RWPE2 (cell line): Measurements from ENCODE around the gene SREBF2.

ENCODE experiments used
- ATAC-seq: fragments of 200-7000 bp; cut with Tn5 transposase; 3 replicates; pipeline ENCODE4 v1.9.1; 2021; ENCODE audit warnings: low read depth
- DNase-seq: peaks from one replicate; pipeline ENCODE4 v3.0.0-alpha.2; 2020; ENCODE audit warnings: low spot score
- H3K27ac ChIP-seq: fragments of 450-650 bp; 2 replicates; pipeline ENCODE4 v1.5.1; 2017; ENCODE audit warnings: mild to moderate bottlenecking; ENCODE audit not compliant: poor library complexity, severe bottlenecking
- H3K27me3 ChIP-seq: fragments of 250-450 bp; sonication (Bioruptor Pico); 2 replicates; pipeline ENCODE4 v1.5.1; 2021; ENCODE audit warnings: mild to moderate bottlenecking, moderate library complexity; ENCODE audit not compliant: insufficient read depth, poor library complexity, severe bottlenecking
- H3K36me3 ChIP-seq: fragments of 250-450 bp; sonication (Bioruptor Pico); 2 replicates; pipeline ENCODE4 v1.5.1; 2020; ENCODE audit warnings: low read depth, mild to moderate bottlenecking, moderate library complexity
- H3K4me1 ChIP-seq: fragments of 250-450 bp; sonication (Bioruptor Pico); 2 replicates; pipeline ENCODE4 v1.5.1; 2021; ENCODE audit warnings: mild to moderate bottlenecking, moderate library complexity; ENCODE audit not compliant: insufficient read depth, poor library complexity, severe bottlenecking
- H3K4me3 ChIP-seq: fragments of 250-450 bp; sonication (Bioruptor Pico); 2 replicates; pipeline ENCODE4 v1.5.1; 2021; ENCODE audit warnings: mild to moderate bottlenecking, moderate library complexity; ENCODE audit not compliant: severe bottlenecking
- H3K9me3 ChIP-seq: fragments of 250-450 bp; sonication (Bioruptor Pico); 2 replicates; pipeline ENCODE4 v1.5.1; 2021; ENCODE audit warnings: mild to moderate bottlenecking, moderate library complexity; ENCODE audit not compliant: severe bottlenecking
- CTCF ChIP-seq: fragments of 450-650 bp; IDR thresholded peaks from one replicate; pipeline ENCODE4 v1.5.1; 2017; ENCODE audit warnings: mild to moderate bottlenecking, moderate library complexity; ENCODE audit not compliant: poor library complexity, severe bottlenecking

The SREBF2 gene

GRCh38 chr22:41919357-41920224 lies 86.7 kb downstream of the SREBF2 start:
- H3K36me3 ChIP-seq: no peaks in the 10 kb centered on the region
- no peak overlapping the region for H3K27ac ChIP-seq
- TF ChIP-seq CTCF: no peak
- peak overlapping the region; percentile 15 for H3K4me3 ChIP-seq
- peaks cover 6% of the 10 kb centered on the region for H3K4me1 ChIP-seq
- DNase-seq: no peak
- H3K9me3 ChIP-seq: no peaks in the 10 kb centered on the region
- peak; percentile 58 for ATAC-seq
- H3K27me3 ChIP-seq: peaks cover 17% of the 10 kb centered on the region

DNA sequence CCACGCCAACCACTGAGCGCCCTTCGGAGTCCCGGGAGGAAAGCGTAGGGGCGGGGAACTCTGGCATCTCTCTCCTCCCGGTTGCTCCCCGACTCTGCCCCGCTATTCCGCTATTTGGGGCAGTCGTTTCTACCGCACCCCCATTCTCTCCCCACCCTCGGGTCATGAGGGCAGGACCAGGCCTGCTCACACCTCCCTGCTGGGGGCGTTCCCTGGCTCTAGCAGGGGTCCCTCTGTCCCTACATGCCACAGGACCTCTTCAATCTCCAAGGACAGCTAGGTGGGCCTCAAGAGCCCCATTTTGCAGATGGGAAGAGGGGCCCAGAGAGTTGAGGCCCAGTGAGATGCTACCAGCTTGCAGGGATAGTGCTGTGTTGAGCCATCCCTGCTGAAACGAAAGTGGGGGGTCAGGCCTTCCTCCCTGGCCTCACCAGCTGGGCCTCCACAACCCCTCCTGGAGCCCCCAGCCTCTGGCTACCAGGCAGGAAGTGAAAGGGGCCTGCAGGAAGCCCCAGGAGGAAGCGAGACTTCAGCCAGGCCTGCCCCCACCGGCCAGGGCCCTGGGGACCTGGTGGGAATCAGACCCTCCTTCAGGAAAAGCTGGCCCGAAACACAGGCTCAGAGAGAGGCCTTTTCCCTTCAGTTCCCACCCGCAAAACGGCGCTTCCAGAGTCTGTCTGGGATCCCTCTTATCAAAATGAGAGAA lies 87.5 kb downstream of the SREBF2 start:
- no peak for ATAC-seq
- H3K4me1 ChIP-seq: peaks cover 6% of the 10 kb centered on the region
- no peak for DNase-seq
- H3K36me3 ChIP-seq: no peaks in the 10 kb centered on the region
- H3K27ac ChIP-seq: no peak overlapping the region
- no peak for TF ChIP-seq CTCF
- H3K9me3 ChIP-seq: no peaks in the 10 kb centered on the region
- no peak overlapping the region for H3K4me3 ChIP-seq
- H3K27me3 ChIP-seq: peaks cover 17% of the 10 kb centered on the region

- no peak for TF ChIP-seq CTCF
- DNase-seq: no peak
- H3K4me1 ChIP-seq: peaks cover 6% of the 10 kb centered on the region
- peaks cover 14% of the 10 kb centered on the region for H3K27me3 ChIP-seq
- H3K4me3 ChIP-seq: no peak overlapping the region
- ATAC-seq: no peak
- no peak overlapping the region for H3K27ac ChIP-seq
- H3K36me3 ChIP-seq: no peaks in the 10 kb centered on the region
- no peaks in the 10 kb centered on the region for H3K9me3 ChIP-seq
Measured at GRCh38 chr22:41922328-41922727, 89.4 kb downstream of the SREBF2 start.

- H3K27me3 ChIP-seq: peaks cover 14% of the 10 kb centered on the region
- no peak for ATAC-seq
- H3K36me3 ChIP-seq: no peaks in the 10 kb centered on the region
- DNase-seq: no peak
- no peaks in the 10 kb centered on the region for H3K9me3 ChIP-seq
- no peak overlapping the region for H3K4me3 ChIP-seq
- no peak overlapping the region for H3K27ac ChIP-seq
- TF ChIP-seq CTCF: no peak
- H3K4me1 ChIP-seq: peaks cover 2% of the 10 kb centered on the region
Measured at GRCh38 chr22:41922940-41923594, 90.2 kb downstream of the SREBF2 start.
